Measurements from ENCODE around the gene CHTOP. TPM values are rescaled to one million over a fixed set of nuclear protein-coding genes. Genes with fewer than 3 reads are reported as not detected.
"Not testable (repeated sequence)": the region's sequence is repeated elsewhere in the genome, so short reads cannot be mapped to it uniquely, and the experiment has no call there.

The CHTOP gene
- total RNA-seq, 1 donor from 2014 or later, result 52.1 TPM

GRCh38 chr1:153635872-153636271, 2.0 kb downstream of the CHTOP start:
- no peak for DNase-seq

GRCh38 chr1:153636312-153636711, 2.4 kb downstream of the CHTOP start:
- no peak for DNase-seq

- DNase-seq, result no peak
Measured at GRCh38 chr1:153638261-153638660, 4.4 kb downstream of the CHTOP start.

- DNase-seq, result no peak
Measured at GRCh38 chr1:153639280-153639679, 5.4 kb downstream of the CHTOP start.

- DNase-seq, result not testable (repeated sequence)
Measured at GRCh38 chr1:153640213-153640612, 6.3 kb downstream of the CHTOP start.

GRCh38 chr1:153640861-153641260, 7.0 kb downstream of the CHTOP start:
- DNase-seq, result no peak

GRCh38 chr1:153642161-153642560, 8.3 kb downstream of the CHTOP start:
- DNase-seq, result no peak

- no peak for DNase-seq
Measured at GRCh38 chr1:153643100-153643499, 9.2 kb downstream of the CHTOP start.

GRCh38 chr1:153643816-153644215, 9.9 kb downstream of the CHTOP start:
- no peak for DNase-seq

GRCh38 chr1:153646672-153647345, 12.9 kb downstream of the CHTOP start:
- no peak for DNase-seq

- no peak for DNase-seq
Measured at GRCh38 chr1:153647346-153647714, 13.5 kb downstream of the CHTOP start.

GRCh38 chr1:153648000-153648643, 14.3 kb downstream of the CHTOP start:
- no peak for DNase-seq

- no peak for DNase-seq
Measured at GRCh38 chr1:153649137-153649862, 15.4 kb downstream of the CHTOP start.

GRCh38 chr1:153649863-153650235, 16.0 kb downstream of the CHTOP start:
- no peak for DNase-seq

GRCh38 chr1:153651771-153652170, 17.9 kb downstream of the CHTOP start:
- DNase-seq, result no peak

- DNase-seq, result no peak
Measured at GRCh38 chr1:153652805-153653500, 19.1 kb downstream of the CHTOP start.

GRCh38 chr1:153655333-153655732, 21.5 kb downstream of the CHTOP start:
- no peak for DNase-seq

GRCh38 chr1:153658400-153659174, 24.7 kb downstream of the CHTOP start, which contains the start of gene SNAPIN:
Gene SNAPIN (plus strand): TSS chr1:153658703. CDS start chr1:153658744, 41 bp downstream.
- DNase-seq, result peak; percentile 81

- no peak for DNase-seq
Measured at GRCh38 chr1:153659175-153659534, 25.3 kb downstream of the CHTOP start.

GRCh38 chr1:153659656-153660055, 25.8 kb downstream of the CHTOP start:
- no peak for DNase-seq

- DNase-seq, result no peak
Measured at GRCh38 chr1:153661111-153661708, 27.3 kb downstream of the CHTOP start.

GRCh38 chr1:153662269-153662668, 28.4 kb downstream of the CHTOP start:
- no peak for DNase-seq
